ENCODE results near the gene CREBBP.

CREBBP gene

DNA sequence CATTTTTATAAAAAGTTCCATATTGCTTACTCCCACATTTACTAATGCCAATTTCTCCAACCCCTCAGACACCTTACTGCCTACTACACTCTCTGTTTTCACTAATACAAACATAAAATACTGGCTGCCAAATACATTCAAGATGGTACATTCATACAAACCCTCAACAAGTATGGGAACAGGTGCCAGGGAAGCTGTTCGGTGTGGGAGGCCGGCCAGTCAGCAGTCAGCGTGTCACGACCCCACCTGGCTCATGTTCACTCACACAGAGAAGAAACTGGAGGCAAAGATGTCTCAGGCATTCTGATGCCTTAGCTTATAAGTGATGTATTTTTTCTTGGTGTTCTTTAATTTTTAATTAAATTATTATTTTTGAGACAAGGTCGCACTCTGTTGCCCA, 120.8 kb downstream of the CREBBP start:
- DNase-seq: no peak

DNA sequence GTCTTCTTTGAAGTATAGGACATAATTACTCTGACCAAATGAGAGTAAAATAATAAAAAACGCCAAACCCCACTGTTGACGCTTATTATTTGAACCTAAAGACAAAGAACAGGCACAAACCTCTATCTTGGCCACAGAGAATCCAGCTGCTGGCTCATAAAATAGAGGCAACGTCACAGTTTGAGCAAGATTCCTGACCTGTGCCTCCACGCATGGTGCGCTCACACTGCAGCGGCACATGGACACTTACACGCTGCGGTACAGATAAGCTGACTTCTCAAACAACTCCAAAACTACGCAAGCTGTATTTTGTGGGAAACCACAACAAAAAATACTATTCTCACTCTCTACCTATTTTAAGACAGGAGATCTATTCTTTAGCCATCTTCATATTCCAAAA, 124.4 kb downstream of the CREBBP start:
- no peak for DNase-seq

DNA sequence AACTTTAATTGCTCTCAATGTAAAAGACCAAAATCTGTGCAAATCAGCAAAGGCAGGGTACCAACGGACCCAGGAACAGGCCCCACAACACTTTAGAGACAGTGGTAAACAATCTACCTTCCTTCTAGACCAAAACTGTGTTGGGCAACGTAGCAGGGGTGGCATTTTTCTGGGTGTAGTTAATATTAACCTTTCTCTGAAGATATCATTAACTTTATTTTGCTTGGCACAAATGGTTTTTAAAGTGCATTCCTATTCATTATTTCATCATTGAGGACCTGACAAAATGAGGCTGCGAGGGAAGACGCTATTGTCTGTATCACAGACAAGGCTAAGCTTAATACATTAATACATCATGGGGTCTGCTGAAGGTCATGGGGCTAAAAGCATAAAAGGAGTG, 125.3 kb downstream of the CREBBP start:
- no peak for DNase-seq

DNA sequence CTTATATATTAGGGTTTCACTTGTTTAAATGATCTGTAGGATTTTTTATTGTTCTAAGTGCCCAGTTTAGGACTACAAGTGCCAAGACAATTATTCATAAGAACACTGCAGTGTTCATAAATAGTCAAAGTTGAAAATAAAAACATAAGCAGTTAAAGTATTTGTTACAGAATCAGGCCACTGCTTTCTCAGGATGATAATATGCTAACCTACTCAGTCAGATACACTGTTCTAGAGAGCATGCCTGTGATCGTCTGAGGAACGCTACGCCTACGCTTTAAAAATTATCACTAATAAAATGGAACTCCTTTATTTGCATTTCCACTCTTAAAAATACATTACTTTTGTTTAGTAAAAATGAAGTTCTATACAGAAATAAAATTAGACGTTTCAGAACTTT, 125.7 kb downstream of the CREBBP start:
- no peak for DNase-seq

DNA sequence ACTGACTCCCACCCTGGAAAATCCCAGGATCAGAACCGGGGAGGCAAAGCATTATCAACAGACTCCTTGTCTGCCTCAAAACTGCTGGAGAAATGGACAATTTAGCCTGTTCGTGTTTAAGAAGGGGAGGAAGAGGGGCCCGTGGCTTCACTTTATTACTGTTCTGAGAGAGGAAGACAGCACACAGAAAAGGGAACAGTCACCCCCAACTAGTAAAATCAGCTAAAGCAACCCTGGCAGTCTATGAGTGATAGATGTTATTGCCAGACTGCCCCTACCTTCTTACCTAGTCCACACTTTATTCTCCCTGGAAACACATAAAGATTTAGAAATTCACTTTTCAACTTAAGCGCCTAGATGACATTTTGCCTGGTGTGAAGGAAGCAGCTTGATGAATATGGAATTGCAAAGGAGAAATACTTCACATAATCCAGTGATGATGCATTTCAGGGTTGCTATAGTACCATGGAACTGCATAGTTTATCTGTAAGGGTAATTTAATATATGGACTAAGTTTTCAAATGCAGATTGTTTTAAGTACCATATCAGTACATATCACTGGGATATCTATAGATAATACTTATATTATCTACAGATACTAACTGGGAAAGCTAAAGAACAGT, 126.3 kb downstream of the CREBBP start:
- no peak for DNase-seq

DNA sequence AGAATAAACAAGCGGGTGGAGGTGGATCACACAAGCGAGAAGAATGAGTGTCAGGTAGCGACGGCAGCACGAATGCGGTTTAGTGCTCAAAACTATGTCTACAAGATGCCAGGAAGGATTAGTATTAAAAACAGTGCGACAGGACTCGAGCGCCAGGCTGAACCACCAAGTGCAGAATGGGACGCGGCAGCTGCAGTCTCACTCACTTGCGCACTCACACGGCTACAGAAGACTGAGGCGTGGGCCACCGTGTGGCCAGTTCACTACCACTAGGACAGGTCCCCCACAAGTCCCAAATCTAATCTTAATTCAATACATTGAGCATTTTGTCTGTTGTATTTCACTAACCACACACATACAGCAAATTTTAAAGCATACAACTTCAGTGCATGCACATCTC, 127.5 kb downstream of the CREBBP start:
- DNase-seq: no peak

DNA sequence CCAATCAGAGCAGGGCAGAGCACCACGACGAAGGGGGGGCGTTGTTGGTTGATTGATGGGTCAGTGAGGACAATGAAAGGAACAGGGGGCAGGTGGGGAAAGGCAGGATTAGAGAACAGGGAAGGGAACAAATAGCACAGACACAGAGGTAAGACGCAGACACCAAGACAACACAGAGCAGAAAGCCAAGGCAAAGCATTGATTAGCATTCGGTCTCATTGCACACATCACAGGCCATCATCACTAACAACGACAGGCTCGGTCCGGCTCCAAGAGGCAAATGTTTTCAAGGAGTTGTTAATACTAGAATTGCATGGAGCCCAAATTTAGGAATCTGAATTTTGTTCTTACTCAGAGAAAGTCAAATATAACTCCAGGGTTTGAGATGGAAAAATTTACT, 128.6 kb downstream of the CREBBP start:
- DNase-seq: no peak

DNA sequence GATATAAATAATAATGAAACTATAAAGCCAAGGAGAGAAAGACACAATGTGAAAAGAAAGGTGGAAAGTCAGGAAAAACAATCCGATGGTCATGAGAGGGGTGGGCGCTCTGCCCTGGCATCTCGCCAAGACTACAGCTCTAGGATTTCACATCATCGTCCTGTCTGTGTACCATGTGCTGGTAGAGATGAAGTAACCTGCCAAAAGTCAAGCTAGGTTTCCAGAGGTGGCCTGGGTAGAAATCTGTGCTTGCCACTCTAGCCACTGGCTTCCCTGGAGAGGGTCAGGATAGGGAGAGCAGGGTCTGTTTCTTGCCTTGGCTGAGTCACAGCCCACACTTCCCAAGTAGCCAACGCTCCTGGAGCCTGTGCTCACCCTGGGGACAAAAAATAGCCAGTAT, 132.2 kb downstream of the CREBBP start:
- no peak for DNase-seq

DNA sequence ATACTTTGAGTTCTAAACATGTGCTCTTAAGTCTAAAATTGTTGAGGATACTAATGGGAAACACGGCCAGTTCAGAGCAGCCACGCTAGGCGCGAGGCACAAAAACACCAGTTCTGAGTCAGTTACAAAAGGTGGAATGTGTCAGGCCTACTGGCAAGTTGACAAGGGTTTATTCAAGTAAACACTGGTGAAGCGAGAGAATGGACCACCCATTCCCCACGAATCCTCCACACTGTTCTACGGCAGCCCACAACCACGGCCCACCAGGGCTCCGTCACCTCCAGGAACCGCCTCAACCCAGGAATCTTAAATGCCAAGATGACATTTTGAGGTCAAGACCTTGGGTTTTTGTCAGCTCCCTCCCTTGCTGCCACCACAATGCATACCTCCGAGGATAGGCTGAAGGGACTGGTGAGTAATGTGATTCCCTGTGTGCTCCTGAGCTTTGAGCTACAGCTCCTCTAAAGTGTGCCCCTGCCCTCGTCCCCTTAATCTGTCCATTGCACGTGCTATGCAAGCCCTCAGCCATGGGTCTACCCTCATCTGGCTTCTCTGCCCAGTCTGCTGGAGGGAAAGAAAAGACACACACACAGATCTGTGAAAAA, 134.7 kb downstream of the CREBBP start:
- no peak for DNase-seq

DNA sequence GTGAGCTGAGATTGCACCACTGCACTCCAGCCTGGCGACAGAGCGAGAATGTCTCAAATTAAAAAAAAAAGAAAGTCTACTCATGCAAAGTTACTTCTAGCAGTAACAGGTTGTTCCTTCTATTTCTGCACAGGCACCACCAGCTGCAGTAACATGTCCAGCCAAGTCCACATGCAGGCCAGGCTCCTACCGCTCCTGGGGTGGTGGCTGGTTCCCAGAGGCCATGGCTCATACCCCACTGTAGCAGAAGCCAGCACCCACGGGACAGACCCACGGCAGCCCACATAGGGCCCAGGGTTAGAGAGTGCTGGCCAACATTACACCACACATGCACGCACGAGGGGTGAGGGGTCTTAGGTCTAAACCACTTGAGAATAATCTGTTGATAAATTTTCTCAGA, 136.5 kb downstream of the CREBBP start:
- no peak for DNase-seq

DNA sequence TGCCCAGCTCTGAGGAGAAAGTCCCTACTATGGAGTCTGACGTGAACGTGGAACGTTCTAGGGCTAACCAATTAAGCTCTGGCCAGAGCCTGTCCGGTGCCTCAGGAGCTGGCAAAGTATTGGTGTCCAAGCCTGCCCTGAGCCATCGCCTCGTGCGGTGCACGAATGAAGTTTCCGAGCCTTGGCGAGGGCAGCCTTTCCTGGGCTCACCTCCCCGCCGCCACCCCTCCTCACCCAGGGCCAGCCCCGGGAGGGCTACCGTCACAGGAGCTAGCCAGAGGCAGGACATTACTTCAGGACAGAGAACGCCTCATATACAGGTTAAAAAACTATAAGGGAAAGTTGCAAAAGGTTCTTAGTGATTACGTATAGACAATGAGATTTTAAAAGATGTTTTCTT, 139.6 kb downstream of the CREBBP start:
- DNase-seq: no peak

DNA sequence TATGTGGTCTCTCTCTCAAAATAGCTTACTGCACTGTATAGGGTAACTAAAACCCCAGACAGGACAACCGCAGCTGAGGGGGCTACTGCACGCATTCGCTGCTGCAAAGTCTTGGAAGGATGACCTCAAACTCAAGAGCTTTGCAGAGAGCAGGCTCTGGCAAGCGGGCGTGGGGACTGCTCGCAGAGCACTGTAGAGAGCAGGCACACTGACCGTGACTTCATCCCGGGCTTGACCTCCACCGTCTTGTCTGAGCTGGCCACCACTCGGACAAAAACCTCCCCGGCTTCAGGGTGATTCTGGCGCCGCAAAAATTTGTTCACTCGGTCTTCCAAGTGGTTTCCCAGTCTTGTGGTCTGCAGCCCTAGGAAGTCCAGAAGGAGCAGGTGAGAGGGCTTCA, 140.3 kb downstream of the CREBBP start:
- DNase-seq: no peak

DNA sequence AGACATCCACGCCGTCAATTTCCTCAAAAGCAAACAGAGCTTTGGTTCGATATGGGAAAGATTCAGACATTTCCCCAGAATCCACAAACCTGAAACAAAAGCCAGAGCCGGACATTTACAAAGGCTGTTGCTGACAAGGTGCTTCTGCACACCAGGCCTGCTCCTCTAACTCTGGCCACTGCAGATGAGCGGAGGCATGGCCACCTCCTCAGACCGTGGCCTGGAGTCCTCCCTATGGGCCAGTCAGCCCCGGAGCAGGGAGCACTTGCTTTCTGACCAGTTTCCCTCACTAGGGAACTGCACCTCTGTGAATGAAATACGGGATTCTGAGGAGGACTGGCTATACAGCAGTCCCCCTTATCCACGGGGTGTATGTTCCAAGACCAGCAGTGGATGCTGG, 140.9 kb downstream of the CREBBP start:
- DNase-seq: no peak

DNA sequence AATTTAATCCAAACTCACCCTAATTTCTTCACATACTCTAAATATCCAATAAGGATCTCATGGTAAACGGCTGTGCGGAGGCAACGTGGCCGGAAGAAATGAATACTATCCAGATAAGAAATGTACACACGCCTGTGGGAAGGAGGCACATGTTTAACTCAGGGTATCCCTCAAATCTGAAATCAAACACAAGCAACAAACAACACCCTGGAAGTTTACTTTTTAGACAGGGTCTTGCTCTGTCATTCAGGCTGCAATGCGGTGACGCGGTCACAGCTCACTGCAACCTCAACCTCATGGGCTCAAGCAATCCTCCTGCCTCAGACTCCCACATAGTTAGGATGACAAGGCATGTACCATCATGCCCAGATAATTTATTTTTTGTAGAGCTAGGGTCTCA, 142.0 kb downstream of the CREBBP start:
- no peak for DNase-seq

DNA sequence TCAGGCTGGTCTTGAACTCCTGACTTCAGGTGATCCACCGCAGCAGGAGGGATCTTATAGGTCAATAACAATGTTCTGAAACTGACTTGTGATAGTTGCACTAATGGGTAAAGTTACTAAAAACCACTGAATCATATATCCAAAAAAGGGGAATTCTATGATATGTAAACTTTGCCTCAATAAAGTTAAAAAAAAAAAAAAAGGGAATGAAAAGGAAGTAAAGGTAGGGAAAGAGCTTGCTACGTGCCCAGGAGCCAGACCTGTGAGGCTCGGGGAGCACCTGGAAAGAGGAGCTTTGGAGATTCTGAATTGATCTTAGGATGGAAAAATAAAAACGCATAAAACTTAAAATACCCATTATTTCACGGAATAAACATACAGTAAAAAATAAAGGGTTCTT, 142.4 kb downstream of the CREBBP start:
- DNase-seq: no peak

DNA sequence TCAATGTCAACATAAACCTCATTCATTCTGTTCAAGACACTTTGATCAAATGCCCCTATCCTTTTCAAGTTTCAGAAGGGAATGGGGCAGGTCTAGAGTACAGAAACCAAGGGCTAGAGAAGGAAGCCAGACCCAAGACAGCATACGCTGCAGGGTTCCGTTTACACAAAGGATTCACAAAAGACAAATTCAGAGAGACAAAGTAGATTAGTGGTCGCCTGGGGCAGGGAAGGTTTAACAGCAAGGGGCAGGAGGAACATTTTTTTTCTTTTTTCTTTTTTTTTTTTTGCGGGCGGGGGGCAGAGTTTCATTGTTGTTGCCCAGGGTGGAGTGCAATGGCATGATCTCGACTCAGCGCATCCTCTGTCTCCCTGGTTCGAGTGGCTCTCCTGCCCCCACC, 143.3 kb downstream of the CREBBP start:
- DNase-seq: no peak

DNA sequence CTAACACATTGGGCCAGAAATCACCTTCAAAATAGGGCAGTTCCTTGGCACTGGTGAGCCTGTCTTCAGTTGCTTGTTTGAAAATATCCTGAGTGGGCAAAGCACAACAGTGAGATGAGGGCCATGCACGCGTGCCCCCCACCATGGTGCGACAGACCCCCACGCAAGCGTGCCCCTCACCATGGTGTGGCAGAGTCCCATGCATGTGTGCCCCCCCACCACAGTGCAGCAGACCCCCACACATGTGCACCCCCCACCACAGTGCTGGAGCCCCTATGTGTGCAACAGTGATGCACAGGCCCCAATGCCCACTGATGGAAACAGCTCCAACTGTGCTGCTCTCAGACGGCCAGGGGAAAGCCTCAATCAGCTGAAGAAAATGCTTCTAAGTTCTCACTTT, 144.4 kb downstream of the CREBBP start:
- DNase-seq: no peak

DNA sequence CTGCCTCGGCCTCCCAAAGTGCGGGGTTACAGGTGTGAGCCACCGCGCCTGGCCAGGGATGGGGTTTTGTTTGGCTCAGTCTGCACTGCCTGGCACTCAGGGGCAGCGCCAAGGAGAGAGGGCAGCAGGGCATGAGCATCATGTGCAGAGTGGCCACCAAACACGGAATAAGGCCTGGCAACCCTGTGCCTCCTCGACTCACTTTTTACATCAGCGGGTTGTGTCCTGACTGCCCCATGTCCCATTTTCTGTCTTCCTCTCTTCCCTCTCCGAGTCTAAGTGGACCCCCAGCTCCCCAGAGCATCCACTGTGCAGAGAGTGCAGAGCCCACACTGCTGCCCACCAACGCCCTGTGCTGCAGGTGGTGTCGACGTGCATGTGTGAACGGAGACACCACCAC, 145.0 kb downstream of the CREBBP start:
- no peak for DNase-seq

DNA sequence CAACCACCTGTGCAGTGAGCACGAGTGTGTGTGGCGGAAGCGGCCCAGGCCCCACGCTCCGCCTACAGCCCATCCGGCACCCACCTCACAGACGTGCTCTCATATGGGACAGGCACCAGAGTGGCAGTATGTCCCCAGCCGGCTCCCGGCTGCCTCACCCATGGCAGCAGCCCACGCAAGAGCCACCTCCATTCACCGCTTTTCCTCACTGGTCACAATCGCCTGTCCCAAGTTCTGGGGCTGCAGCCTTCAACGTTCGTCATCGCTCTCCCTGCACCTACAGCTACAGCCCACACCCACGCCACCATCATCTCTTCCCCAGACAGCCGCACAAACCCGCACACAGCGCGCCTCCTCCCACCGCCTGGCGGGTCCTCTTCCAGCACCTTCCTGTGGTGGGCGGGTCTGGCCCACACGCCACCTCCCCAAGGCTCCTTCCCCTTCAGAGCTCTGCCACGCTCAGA, 145.7 kb downstream of the CREBBP start:
- no peak for DNase-seq

DNA sequence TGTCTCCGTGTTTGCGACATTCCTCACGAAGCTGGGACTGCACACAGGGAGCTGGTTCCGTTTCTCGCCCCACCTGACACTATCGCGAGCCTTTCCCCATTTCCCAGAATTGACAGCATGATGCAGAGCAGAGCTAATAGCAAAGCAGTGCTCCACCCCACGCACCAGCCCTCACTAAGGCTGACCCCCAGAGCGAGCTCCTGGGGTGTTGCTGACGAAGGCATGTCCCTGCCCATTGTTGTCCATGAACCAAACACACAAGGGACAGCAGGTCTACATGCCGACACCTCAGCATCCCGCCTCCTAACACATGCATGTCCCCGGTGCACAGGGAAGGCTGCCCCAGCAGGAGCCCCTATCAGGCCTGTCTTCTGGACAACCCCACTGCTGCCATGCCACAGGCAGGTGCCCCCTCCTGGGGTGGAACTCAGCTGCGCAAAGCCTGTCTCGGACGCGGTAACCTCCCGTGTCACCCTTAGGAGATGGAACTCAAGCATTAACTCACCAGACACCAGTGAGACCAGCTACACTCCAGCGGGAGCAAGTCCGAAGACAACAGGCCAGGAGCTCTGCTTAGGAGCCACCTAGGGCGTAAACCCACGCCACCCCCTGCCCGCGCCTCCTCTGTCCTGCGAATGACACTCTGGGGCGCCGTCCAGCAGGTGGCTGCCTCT, 146.3 kb downstream of the CREBBP start:
- no peak for DNase-seq

DNA sequence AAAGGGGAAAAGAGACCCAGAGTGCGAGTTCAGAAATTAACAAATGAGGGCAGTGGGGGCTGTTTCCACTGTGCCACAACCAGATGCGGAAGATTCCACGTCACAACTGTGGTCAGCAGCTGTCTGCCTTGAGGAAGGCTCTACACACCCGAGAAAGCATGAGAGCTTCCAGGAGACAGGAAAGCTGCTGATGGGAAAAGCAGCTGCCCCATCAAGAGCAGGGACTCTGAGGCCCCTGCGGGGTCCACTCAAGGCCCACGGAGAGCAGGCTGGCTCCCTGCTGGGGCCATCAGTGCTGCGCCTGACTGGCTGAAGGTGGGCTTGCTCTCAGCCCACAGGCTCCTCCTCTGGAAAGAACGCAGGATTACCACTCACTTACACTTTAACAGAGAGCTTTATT, 148.3 kb downstream of the CREBBP start:
- DNase-seq: no peak

DNA sequence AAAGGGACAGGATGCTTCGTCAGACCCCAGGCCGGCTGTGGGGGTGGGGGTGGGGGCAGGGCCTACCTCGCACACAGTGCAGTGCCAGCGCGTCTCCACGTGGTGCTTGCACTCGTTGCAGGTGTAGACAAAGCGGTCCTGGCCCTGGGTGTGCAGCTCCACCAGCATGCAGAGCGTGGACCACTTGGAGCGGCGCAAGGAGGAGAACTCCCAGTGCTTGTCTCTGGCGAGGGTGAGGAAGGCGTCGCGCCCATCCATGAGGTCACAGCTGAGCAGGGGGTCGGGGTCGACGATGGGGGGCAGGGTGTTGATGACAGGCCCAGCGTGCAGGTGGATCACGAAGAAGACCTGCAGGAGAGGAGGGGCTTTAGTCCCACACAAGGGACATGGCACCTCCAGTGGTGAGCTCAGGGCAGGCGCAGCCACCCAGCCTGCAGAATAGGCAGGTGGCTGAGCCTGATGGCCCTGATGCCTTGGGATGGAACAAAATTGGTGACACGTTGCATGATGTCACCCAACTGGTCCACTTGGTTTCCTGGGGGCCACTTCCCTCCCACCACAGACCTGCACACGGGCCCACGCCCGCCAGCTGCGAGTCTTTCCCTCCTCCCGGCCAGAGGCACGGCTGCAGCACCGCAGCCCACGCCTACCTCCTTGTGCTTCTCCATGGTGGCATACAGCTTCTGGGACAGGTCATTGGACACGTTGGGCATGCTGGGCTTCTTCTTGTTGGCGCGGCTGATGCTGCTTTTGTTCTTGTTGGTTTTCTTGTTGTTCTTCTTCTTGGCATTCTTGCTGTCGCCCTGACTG, 149.2 kb downstream of the CREBBP start:
- DNase-seq: no peak

DNA sequence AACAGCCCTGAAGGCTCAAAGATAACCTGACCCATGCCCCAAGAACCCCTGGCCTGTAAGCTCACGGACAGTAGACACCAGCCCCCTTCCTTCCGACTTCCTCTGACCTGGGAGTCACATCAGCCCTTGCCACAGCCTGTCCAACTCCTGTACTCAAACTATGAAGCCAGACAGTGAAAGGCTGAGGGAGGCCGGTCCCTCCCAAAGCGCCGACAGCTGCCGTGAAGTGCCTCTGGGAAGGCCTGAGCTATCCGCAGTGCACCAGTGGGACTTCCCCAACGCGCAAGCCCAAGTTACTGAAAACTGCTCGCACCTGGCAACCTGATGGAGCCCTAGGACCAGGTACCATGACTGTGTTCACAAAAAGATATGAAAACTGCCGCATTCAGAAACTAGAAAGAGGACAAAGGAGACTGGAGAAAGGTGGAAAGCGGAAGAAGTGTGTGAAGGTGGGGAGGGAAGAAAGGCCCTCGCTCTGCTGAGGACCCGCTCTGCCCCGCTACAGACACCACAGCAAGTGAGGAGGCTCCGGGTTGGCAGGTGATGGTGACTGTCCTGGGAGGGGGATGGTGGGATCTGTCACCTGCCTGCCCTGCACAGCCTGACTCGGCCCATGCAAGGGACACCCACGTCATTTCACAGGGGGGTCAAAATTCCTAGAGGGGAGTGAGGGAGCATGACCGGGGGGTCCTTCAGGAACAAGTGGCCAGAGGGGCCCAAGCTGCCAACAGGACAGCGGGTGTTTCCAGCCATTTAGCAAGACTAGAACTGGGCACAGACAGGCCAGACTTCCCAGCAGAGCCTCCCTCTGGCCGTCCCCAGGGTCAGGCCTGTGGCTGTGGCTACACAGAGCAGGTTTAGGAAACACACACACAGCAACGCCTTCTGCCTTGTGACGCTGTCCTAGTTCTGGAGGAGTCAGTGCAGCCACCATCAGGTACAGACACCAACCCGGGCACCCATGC, 150.1 kb downstream of the CREBBP start:
- no peak for DNase-seq

Data from activated CD8-positive, alpha-beta memory T cell treated with anti-CD3 and anti-CD28 coated beads for 24 hours (primary cell).